HepG2 (cell line): ENCODE data around the gene PTPRO. TPM values are rescaled to one million over a fixed set of nuclear protein-coding genes. Genes with fewer than 3 reads are reported as not detected.

Experiments
- MBD4 ChIP-seq: IDR thresholded peaks from 2 replicates; pipeline ENCODE4 v1.6.1; 2012; ENCODE audit warnings: low read length, inconsistent platforms, borderline replicate concordance
- RFXANK ChIP-seq: IDR thresholded peaks from 2 replicates; pipeline ENCODE4 v1.6.1; 2016
- SMYD3 ChIP-seq: sonication (generic); formaldehyde crosslinking; IDR thresholded peaks from 2 replicates; pipeline ENCODE4 v1.8.1; 2023; ENCODE audit warnings: mild to moderate bottlenecking, missing genetic modification reagents
- ZNF274 ChIP-seq: sonication (generic); formaldehyde crosslinking; IDR thresholded peaks from 2 replicates; pipeline ENCODE4 v1.5.1; 2020; ENCODE audit warnings: mild to moderate bottlenecking, missing genetic modification reagents
- ZNF350 ChIP-seq: sonication (generic); formaldehyde crosslinking; IDR thresholded peaks from 2 replicates; pipeline ENCODE4 v1.4.0; 2020; ENCODE audit warnings: mild to moderate bottlenecking, low read depth, missing genetic modification reagents, borderline replicate concordance
- polyA plus RNA-seq, 8 experiments: library from polyadenylated mRNA; depleted of rRNA in 3 of 8; stranded (reverse) in 7 of 8; unstranded in 1 of 8; fragments of >200 nt; fragmentation: Illumina TruSeq in 4 of 8; extraction: Trizol in 4 of 8; gene quantifications; 2 replicates each; pipeline versions ENCODE4 v1.2.1 to v1.2.3, GENCODE V29; 2011 to 2016; ENCODE audit warnings: low read depth in 4 of 8, missing spikeins in 1 of 8, mixed read lengths in 1 of 8; ENCODE audit not compliant: insufficient read depth in 1 of 8
- total RNA-seq, 5 experiments: library from RNA; depleted of rRNA; stranded (reverse); fragments of >200 nt; fragmentation: Illumina TruSeq; extraction: Trizol; gene quantifications; 2 replicates each; pipeline ENCODE4 v1.2.3, GENCODE V29; 2016; ENCODE audit warnings: low read depth in 1 of 5
- TF ChIP-seq, protein P1 (sequence below): sonication (generic); formaldehyde crosslinking; IDR thresholded peaks from 2 replicates; pipeline ENCODE4 v1.4.0; 2020; ENCODE audit warnings: missing genetic modification reagents
- TF ChIP-seq, protein P2 (sequence below): sonication (generic); formaldehyde crosslinking; IDR thresholded peaks from 2 replicates; pipeline ENCODE4 v1.4.0; 2020; ENCODE audit warnings: missing genetic modification reagents

Gene PTPRO
- total and polyA plus RNA-seq, 2 of the 13 experiments (the other 11 are each of a cell fraction or from before 2014, with no cell fraction given) = 0.04 TPM; not detected in 1

DNA sequence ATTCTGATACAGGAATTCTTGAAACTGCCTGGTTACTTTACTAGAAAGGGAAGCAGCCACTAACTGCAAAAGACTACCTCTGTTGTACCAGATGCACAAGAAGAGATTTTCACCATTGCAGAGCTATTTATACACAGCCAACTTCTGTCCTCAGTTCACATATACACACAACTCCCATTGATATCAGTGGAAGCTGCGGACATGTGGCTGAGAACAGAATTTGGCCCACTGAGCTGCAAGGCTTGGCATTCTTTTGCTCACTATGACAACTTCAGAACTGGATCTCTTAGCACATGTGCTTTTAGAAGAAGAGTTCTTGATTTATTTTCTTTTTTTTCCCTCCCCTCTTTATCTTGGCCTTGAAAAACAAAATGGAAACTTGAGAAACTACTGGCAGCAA, 28.3 kb downstream of the PTPRO start (continued):
- TF ChIP-seq ZNF274 (CRISPR knock-in tag) (no peak), SMYD3 (CRISPR knock-in tag) (no peak), RFXANK (CRISPR knock-in tag) (no peak), MBD4 (no peak), ZNF350 (CRISPR knock-in tag) (no peak)
- TF ChIP-seq, protein P1, sequence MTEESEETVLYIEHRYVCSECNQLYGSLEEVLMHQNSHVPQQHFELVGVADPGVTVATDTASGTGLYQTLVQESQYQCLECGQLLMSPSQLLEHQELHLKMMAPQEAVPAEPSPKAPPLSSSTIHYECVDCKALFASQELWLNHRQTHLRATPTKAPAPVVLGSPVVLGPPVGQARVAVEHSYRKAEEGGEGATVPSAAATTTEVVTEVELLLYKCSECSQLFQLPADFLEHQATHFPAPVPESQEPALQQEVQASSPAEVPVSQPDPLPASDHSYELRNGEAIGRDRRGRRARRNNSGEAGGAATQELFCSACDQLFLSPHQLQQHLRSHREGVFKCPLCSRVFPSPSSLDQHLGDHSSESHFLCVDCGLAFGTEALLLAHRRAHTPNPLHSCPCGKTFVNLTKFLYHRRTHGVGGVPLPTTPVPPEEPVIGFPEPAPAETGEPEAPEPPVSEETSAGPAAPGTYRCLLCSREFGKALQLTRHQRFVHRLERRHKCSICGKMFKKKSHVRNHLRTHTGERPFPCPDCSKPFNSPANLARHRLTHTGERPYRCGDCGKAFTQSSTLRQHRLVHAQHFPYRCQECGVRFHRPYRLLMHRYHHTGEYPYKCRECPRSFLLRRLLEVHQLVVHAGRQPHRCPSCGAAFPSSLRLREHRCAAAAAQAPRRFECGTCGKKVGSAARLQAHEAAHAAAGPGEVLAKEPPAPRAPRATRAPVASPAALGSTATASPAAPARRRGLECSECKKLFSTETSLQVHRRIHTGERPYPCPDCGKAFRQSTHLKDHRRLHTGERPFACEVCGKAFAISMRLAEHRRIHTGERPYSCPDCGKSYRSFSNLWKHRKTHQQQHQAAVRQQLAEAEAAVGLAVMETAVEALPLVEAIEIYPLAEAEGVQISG (CRISPR knock-in tag) = no peak
- TF ChIP-seq, protein P2, sequence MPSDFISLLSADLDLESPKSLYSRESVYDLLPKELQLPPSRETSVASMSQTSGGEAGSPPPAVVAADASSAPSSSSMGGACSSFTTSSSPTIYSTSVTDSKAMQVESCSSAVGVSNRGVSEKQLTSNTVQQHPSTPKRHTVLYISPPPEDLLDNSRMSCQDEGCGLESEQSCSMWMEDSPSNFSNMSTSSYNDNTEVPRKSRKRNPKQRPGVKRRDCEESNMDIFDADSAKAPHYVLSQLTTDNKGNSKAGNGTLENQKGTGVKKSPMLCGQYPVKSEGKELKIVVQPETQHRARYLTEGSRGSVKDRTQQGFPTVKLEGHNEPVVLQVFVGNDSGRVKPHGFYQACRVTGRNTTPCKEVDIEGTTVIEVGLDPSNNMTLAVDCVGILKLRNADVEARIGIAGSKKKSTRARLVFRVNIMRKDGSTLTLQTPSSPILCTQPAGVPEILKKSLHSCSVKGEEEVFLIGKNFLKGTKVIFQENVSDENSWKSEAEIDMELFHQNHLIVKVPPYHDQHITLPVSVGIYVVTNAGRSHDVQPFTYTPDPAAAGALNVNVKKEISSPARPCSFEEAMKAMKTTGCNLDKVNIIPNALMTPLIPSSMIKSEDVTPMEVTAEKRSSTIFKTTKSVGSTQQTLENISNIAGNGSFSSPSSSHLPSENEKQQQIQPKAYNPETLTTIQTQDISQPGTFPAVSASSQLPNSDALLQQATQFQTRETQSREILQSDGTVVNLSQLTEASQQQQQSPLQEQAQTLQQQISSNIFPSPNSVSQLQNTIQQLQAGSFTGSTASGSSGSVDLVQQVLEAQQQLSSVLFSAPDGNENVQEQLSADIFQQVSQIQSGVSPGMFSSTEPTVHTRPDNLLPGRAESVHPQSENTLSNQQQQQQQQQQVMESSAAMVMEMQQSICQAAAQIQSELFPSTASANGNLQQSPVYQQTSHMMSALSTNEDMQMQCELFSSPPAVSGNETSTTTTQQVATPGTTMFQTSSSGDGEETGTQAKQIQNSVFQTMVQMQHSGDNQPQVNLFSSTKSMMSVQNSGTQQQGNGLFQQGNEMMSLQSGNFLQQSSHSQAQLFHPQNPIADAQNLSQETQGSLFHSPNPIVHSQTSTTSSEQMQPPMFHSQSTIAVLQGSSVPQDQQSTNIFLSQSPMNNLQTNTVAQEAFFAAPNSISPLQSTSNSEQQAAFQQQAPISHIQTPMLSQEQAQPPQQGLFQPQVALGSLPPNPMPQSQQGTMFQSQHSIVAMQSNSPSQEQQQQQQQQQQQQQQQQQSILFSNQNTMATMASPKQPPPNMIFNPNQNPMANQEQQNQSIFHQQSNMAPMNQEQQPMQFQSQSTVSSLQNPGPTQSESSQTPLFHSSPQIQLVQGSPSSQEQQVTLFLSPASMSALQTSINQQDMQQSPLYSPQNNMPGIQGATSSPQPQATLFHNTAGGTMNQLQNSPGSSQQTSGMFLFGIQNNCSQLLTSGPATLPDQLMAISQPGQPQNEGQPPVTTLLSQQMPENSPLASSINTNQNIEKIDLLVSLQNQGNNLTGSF = no peak
